Endothelial cell (in vitro differentiated cells): ENCODE data around the gene NOC2L. TPM values are rescaled to one million over a fixed set of nuclear protein-coding genes. Genes with fewer than 3 reads are reported as not detected.

Experiments
- DNase-seq: peaks from one replicate; pipeline ENCODE4 v3.0.0; 2021; ENCODE audit warnings: low spot score
- H3K27ac Mint-ChIP-seq: one replicate; pipeline ENCODE4 v1.8.0; 2021; ENCODE audit warnings: mixed read lengths, inconsistent platforms; ENCODE audit not compliant: unreplicated experiment
- H3K27me3 Mint-ChIP-seq: one replicate; pipeline ENCODE4 v1.8.0; 2021; ENCODE audit warnings: mild to moderate bottlenecking, moderate library complexity, mixed read lengths, inconsistent platforms; ENCODE audit not compliant: unreplicated experiment
- H3K36me3 Mint-ChIP-seq: one replicate; pipeline ENCODE4 v1.8.0; 2021; ENCODE audit warnings: mild to moderate bottlenecking, low read depth, mixed read lengths, inconsistent platforms; ENCODE audit not compliant: unreplicated experiment
- H3K4me1 Mint-ChIP-seq: one replicate; pipeline ENCODE4 v1.8.0; 2021; ENCODE audit warnings: mild to moderate bottlenecking, mixed read lengths, inconsistent platforms; ENCODE audit not compliant: unreplicated experiment
- H3K4me3 Mint-ChIP-seq: one replicate; pipeline ENCODE4 v1.8.0; 2021; ENCODE audit warnings: mild to moderate bottlenecking, mixed read lengths, inconsistent platforms; ENCODE audit not compliant: unreplicated experiment
- H3K9me3 Mint-ChIP-seq: one replicate; pipeline ENCODE4 v1.8.0; 2021; ENCODE audit warnings: mixed read lengths, inconsistent platforms; ENCODE audit not compliant: unreplicated experiment
- CTCF ChIP-seq: fragments of 200-600 bp; sonication (generic); IDR thresholded peaks from one replicate; pipeline ENCODE4 v1.5.0; 2021; ENCODE audit warnings: antibody characterized with exemption; ENCODE audit not compliant: unreplicated experiment
- total RNA-seq: library from RNA; stranded (reverse); fragmentation: NEBNext Ultra II Directional; extraction: Animal tissue kit (Norgen Biotek cat#: 25700); gene quantifications from one replicate; pipeline ENCODE4 v1.2.1, GENCODE V29; 2021; ENCODE audit not compliant: unreplicated experiment

The NOC2L gene
- total RNA-seq, 1 donor from 2014 or later, result 56.5 TPM

- Mint-ChIP-seq H3K27ac (no peak overlapping the region), H3K9me3 (no peaks in the 10 kb centered on the region), H3K4me1 (peaks cover 7% of the 10 kb centered on the region), H3K27me3 (peaks cover 9% of the 10 kb centered on the region), H3K36me3 (peaks cover 18% of the 10 kb centered on the region), H3K4me3 (no peak overlapping the region)
- TF ChIP-seq CTCF, result no peak
- DNase-seq, result no peak
These were observed 791 bp upstream of the NOC2L start for GRCh38 chr1:959731-960362.

GRCh38 chr1:956636-957035 is 2.4 kb downstream of the NOC2L start:
- H3K36me3 Mint-ChIP-seq, result peaks cover 23% of the 10 kb centered on the region
- no peak for DNase-seq
- H3K27me3 Mint-ChIP-seq, result peaks cover 14% of the 10 kb centered on the region
- no peak overlapping the region for H3K4me3 Mint-ChIP-seq
- H3K9me3 Mint-ChIP-seq, result no peaks in the 10 kb centered on the region
- no peak for TF ChIP-seq CTCF
- H3K4me1 Mint-ChIP-seq, result peaks cover 7% of the 10 kb centered on the region
- no peak overlapping the region for H3K27ac Mint-ChIP-seq

- Mint-ChIP-seq H3K4me1 (peaks cover 7% of the 10 kb centered on the region), H3K4me3 (peak overlapping the region; percentile 26), H3K36me3 (peaks cover 32% of the 10 kb centered on the region), H3K27me3 (peaks cover 17% of the 10 kb centered on the region), H3K27ac (no peak overlapping the region), H3K9me3 (no peaks in the 10 kb centered on the region)
- no peak for DNase-seq
- TF ChIP-seq CTCF, result no peak
These were observed 3.6 kb downstream of the NOC2L start for GRCh38 chr1:955474-955873.

GRCh38 chr1:954927-955326 is 4.1 kb downstream of the NOC2L start:
- Mint-ChIP-seq H3K4me3 (peak overlapping the region; percentile 26), H3K27me3 (peaks cover 17% of the 10 kb centered on the region), H3K27ac (no peak overlapping the region), H3K9me3 (no peaks in the 10 kb centered on the region), H3K4me1 (peaks cover 7% of the 10 kb centered on the region), H3K36me3 (peaks cover 37% of the 10 kb centered on the region)
- no peak for DNase-seq
- TF ChIP-seq CTCF, result no peak

- Mint-ChIP-seq H3K4me1 (peaks cover 7% of the 10 kb centered on the region), H3K4me3 (peak overlapping the region; percentile 21), H3K27me3 (peaks cover 17% of the 10 kb centered on the region), H3K27ac (no peak overlapping the region), H3K36me3 (peaks cover 47% of the 10 kb centered on the region), H3K9me3 (no peaks in the 10 kb centered on the region)
- DNase-seq, result no peak
- TF ChIP-seq CTCF, result no peak
These were observed 5.3 kb downstream of the NOC2L start for GRCh38 chr1:953524-954320.
